ENCODE results near the gene ZNF445.

DNA sequence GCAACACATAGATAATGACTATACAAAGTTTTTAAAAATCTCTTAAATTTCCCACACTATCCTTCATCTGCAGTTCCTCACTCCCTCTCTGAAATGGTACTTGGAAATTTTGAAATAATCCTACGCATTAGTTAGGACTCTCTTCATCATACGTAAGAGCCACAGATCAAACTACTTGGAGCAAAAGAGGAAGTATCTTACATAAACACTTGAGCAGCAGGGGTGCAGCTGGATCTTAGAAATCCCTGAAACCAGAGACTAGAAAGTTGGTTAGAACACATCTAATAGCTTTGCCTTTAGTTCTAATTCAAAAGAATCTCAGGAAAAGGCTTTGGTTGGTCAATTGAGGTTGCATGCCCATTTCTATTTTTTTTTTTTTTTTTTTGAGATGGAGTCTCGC lies 38.8 kb upstream of the ZNF445 start:
- TF ChIP-seq POLR2A (IDR thresholded peaks at IDR 0.05; ENCODE audit: low read length) (no peak), GATA1 (IDR thresholded peaks at IDR 0.05; ENCODE audit: low read depth, low read length) (no peak)

Measured in erythroblast (primary cell).